Natural killer cell treated with Interleukin-12 subunit alpha and Interleukin-12 subunit beta and Interleukin-15 and Interleukin-18, amount 100 ng/mL, for 72 hours (primary cell): Measurements from ENCODE around the gene CNIH3. TPM values are rescaled to one million over a fixed set of nuclear protein-coding genes. Genes with fewer than 3 reads are reported as not detected.
A peak's percentile ranks its signal among the peaks of the same experiment; 100 is the strongest.

Source experiments
- ATAC-seq, 2 donors: fragments of 150-1000 bp; cut with Tn5 transposase in 1 of 2; sonication (Bioruptor Pico), chemical (Tn5 transposase) in 1 of 2; 2 replicates each; pipeline ENCODE4 v1.10.0; 2021
- DNase-seq: peaks from one replicate; pipeline ENCODE4 v3.0.0; 2022; ENCODE audit warnings: low spot score
- H3K27ac Mint-ChIP-seq, 2 donors: 1 replicate in 1 of 2; 2 replicates in 1 of 2; pipeline ENCODE4 v1.8.0; 2022; ENCODE audit warnings: mixed read lengths in 2 of 2, mild to moderate bottlenecking in 1 of 2, moderate library complexity in 1 of 2
- H3K27me3 Mint-ChIP-seq, 2 donors: 1 replicate in 1 of 2; 2 replicates in 1 of 2; pipeline ENCODE4 v1.8.0; 2022; ENCODE audit warnings: mixed read lengths in 2 of 2
- H3K36me3 Mint-ChIP-seq: one replicate; pipeline ENCODE4 v1.8.0; 2022; ENCODE audit warnings: mixed read lengths
- H3K4me1 Mint-ChIP-seq, 2 donors: 1 replicate in 1 of 2; 2 replicates in 1 of 2; pipeline ENCODE4 v1.8.0; 2022; ENCODE audit warnings: low read depth in 2 of 2, mixed read lengths in 2 of 2, mild to moderate bottlenecking in 1 of 2
- H3K4me3 Mint-ChIP-seq: one replicate; pipeline ENCODE4 v1.8.0; 2022; ENCODE audit warnings: mixed read lengths
- H3K9me3 Mint-ChIP-seq: 2 replicates; pipeline ENCODE4 v1.8.0; 2022; ENCODE audit warnings: mixed read lengths
- total RNA-seq, 2 donors: library from RNA; stranded (reverse); gene quantifications; one replicate each; pipeline ENCODE4 v1.2.3, GENCODE V29; 2022

CNIH3 gene
- total RNA-seq, 2 donors from 2014 or later = 1.5 TPM

GRCh38 chr1:224730965-224731364 lies 114.8 kb downstream of the CNIH3 start:
- Mint-ChIP-seq H3K4me3 (no peak overlapping the region), H3K4me1 (peaks cover 0 to 3% of the 10 kb centered on the region in 2 donors), H3K36me3 (no peaks in the 10 kb centered on the region), H3K27me3 (peaks cover 5 to 9% of the 10 kb centered on the region in 2 donors), H3K9me3 (no peaks in the 10 kb centered on the region), H3K27ac (no peak overlapping the region)
- DNase-seq (no peak), ATAC-seq (no peak)

DNA sequence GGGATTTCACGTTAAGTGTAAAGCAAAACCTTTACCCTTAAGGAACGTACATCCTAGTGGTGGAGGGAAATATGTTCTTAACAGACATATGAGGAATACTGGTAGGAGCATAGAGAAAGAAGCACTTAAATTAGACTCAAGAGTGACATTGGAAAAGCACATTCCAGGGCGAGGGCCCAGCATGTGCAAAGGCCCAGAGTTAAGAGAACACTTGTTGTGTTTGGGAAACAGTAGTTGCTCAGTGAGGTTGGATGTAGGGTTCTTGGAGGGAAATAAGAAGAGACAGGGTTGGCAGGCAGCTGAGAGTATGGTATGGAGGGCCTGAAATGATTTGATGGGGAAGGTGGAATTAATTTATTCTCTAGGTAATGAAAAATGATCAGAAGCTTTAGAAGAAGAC lies 115.5 kb downstream of the CNIH3 start:
- DNase-seq (no peak), ATAC-seq (no peak)
- Mint-ChIP-seq H3K27ac (no peak overlapping the region), H3K9me3 (no peaks in the 10 kb centered on the region), H3K36me3 (no peaks in the 10 kb centered on the region), H3K4me1 (peaks cover 0 to 3% of the 10 kb centered on the region in 2 donors), H3K4me3 (no peak overlapping the region), H3K27me3 (peaks cover 5 to 9% of the 10 kb centered on the region in 2 donors)

DNA sequence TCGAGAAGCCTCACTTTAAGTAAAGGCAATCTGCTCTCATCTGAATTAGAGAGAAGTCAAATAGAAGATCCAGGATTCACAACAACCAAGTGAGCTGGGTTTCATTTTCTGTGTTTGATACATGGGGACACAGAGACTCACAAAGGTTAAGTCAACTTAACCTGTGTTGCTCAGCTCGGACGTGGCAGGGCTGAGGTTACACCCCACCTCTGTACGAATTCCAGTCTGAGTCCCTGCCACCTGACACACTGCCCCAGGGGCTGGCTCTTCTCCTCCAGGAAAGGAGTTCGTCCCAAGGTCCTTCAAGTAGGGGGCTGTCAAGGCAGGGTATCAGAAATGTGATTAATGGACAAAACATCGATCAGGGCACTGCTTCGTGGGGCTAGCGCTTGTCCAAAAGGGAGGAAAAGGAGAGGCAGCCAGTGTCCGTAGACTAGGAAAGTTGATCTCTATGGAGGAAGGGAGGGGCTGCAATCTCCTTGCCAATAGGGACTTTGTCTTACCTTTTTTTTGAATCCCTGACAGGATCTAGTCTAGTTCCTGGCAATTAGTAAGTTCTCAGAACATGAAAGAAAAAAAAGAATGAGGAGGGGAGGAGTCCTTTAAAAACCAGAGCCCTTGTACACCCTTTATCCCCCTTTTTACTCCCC lies 116.4 kb downstream of the CNIH3 start:
- no peak overlapping the region for H3K4me3 Mint-ChIP-seq
- ATAC-seq (no peak), DNase-seq (no peak)
- no peaks in the 10 kb centered on the region for H3K9me3 Mint-ChIP-seq
- no peak overlapping the region for H3K27ac Mint-ChIP-seq
- H3K36me3 Mint-ChIP-seq = no peaks in the 10 kb centered on the region
- H3K27me3 Mint-ChIP-seq = peaks cover 5 to 9% of the 10 kb centered on the region in 2 donors
- peaks cover 0 to 3% of the 10 kb centered on the region in 2 donors for H3K4me1 Mint-ChIP-seq

- Mint-ChIP-seq H3K4me1 (peaks cover 0 to 5% of the 10 kb centered on the region in 2 donors), H3K9me3 (no peaks in the 10 kb centered on the region), H3K27me3 (peaks cover 5 to 14% of the 10 kb centered on the region in 2 donors), H3K27ac (no peak overlapping the region), H3K36me3 (no peaks in the 10 kb centered on the region), H3K4me3 (no peak overlapping the region)
- no peak for DNase-seq
- no peak for ATAC-seq
Observed at GRCh38 chr1:224733027-224733911, 117.2 kb downstream of the CNIH3 start.

DNA sequence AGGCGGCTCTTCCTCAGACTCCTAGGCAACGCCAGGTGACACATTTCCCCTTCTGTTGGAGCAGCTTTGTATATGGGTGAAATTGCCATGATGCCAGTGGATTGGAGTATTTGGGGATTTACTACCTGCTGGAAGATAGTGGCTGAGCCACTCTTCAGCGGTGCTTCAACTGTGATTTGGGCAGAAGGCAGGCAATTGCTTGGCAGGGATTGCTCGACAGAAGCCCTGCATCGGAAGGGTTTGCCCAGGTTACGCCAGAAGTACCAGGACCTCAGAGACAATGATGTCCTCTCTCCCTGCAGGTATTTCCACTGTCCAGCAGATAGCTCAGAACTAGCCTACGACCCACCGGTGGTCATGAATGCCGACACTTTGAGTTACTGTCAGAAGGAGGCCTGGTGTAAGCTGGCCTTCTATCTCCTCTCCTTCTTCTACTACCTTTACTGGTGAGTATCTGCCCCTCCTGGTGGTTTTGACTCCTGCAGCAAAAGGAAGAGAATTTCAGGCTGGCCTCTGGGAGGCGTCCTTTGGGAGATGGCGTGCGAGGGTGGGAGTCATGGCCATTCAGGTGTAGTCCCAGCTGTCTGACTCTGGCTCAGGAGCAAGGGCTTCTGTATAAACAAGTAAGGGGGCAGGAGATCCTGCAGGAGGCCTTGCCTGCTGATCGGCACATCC lies 118.3 kb downstream of the CNIH3 start:
- Mint-ChIP-seq H3K36me3 (no peaks in the 10 kb centered on the region), H3K4me3 (no peak overlapping the region), H3K27me3 (peaks cover 3 to 14% of the 10 kb centered on the region in 2 donors), H3K27ac (no peak overlapping the region), H3K4me1 (peaks cover 0 to 5% of the 10 kb centered on the region in 2 donors), H3K9me3 (no peaks in the 10 kb centered on the region)
- no peak for ATAC-seq
- no peak for DNase-seq

DNA sequence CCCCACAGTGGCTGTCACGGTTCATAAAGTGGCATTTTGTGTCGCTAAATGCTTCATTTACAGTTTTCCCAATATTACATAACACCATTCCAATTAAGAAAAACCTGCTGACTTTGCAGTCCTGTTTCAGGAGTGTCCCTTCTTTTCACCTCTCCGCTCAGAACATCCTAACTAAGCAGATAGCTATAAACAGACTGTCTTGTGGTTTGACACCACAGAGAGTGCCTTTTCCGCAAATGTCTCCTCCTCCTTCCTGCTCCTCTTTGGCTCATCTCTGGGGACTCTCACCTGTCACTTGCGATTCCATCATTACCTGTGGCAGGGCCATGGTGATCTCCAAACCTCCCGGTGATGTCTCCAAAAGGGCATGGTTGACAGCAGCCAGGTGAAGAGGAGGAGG lies 119.0 kb downstream of the CNIH3 start:
- no peak for ATAC-seq
- no peak for DNase-seq
- Mint-ChIP-seq H3K36me3 (no peaks in the 10 kb centered on the region), H3K27ac (no peak overlapping the region), H3K4me3 (no peak overlapping the region), H3K27me3 (peaks cover 3 to 14% of the 10 kb centered on the region in 2 donors), H3K4me1 (peaks cover 0 to 5% of the 10 kb centered on the region in 2 donors), H3K9me3 (no peaks in the 10 kb centered on the region)

DNA sequence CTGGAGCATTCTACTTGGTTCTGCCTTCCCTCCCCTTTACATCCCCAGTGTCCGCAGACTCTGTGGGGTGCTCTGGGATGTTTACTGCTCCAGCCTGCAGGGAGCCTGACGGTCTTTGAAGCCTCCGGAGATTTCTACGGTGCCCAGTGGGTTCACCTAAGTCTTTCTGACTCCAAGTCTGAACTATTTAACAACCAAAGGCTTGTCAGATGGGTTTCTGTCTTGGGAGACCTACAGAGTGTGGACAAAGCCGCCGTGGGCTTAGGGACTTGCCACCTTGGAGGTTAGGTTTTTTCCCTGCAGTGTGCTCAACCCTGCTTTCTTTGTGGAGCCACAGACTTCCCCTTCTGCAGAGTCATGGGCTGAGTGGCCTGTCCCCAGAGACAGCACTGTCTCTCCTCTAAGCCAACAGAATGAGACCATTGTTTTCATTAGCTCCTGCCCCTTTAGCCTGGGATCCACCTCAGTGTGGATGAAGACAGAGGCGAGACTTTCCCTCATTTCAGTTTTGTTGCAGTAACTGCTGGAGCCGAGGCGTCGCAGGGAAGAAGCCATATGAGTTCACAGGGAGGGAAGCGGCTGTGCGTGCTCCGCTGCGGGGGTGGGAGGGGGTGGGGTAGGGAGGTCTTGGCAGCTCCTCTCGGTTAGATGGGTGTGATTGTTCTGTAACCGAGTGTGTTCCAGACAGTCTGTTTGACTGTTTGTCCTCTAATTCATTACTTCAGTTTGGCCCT lies 120.7 kb downstream of the CNIH3 start:
- DNase-seq (no peak), ATAC-seq (no peak)
- no peak overlapping the region for H3K4me3 Mint-ChIP-seq
- no peak overlapping the region for H3K27ac Mint-ChIP-seq
- peaks cover 3 to 10% of the 10 kb centered on the region in 2 donors for H3K27me3 Mint-ChIP-seq
- H3K4me1 Mint-ChIP-seq = peaks cover 0 to 5% of the 10 kb centered on the region in 2 donors
- no peaks in the 10 kb centered on the region for H3K9me3 Mint-ChIP-seq
- no peaks in the 10 kb centered on the region for H3K36me3 Mint-ChIP-seq

GRCh38 chr1:224737353-224737727 lies 121.2 kb downstream of the CNIH3 start:
- H3K27me3 Mint-ChIP-seq = peaks cover 0 to 5% of the 10 kb centered on the region in 2 donors
- ATAC-seq (no peak), DNase-seq (no peak)
- no peaks in the 10 kb centered on the region for H3K36me3 Mint-ChIP-seq
- H3K4me1 Mint-ChIP-seq = peaks cover 0 to 5% of the 10 kb centered on the region in 2 donors
- H3K27ac Mint-ChIP-seq = no peak overlapping the region
- H3K4me3 Mint-ChIP-seq = no peak overlapping the region
- no peaks in the 10 kb centered on the region for H3K9me3 Mint-ChIP-seq

DNA sequence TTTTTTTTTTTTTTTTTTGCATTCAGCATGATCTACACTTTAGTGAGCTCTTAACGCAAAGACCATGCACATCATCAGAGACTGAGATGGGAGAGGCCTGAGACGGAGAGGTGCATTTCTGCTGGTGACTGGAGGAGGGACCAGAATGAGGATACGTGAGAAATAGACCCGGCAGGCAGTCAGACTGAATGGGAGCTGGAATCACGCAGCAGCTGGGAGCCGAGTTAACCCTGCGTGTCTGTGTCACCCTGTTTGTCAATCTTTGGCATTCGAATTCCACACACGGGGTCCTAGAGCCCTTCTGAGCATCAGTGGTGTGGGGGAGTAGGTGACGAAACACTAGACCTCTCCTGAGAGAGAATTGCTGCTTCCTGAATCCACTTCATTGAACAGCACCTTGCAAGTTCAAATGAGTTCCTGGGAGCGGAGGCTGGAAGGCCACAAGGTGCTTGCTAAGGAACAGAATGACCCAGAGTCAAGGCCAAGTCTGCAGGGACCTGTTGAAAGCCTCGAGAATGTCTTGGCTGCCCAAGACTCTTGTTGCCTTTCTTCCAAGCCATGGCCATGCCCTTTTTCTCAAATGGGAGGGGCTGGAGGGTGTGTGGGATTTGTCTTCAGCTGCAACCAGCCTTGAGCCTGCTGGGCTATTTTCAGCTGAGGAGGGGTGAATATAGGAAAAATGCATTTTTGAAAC lies 123.3 kb downstream of the CNIH3 start:
- H3K4me1 Mint-ChIP-seq = peaks cover 0 to 5% of the 10 kb centered on the region in 2 donors

DNA sequence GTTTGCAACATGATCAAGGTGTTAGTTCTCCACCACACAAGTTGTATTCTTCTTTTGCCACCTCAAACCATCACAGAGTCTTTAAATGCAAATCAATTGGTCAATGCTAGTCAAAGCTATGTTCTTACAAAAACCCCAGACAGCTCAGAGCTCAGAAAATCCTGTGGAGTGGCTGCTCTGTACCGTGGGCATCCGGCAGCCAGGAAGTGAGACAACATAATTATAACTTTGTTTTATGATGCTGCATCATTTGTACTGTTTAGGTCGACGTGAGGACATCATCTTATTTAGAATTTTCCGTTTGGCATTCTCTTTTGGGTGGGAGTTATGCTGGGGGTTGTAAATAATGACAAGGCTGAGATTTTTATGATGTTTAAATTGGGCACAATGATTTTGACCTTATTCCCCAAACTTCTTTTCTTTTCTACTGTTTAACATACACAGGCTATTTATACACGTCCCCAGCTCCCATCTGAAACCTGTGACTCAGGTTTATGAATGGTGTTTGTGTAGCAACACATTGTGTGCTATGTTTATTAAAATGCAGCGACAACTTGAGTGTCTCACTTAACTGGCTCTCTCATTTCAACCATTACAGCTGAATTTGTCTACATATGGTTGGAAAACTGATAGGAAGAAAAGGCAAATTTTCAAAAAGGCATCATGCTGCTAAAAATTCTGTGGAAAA lies 124.0 kb downstream of the CNIH3 start:
- no peaks in the 10 kb centered on the region for H3K9me3 Mint-ChIP-seq
- peaks cover 0 to 4% of the 10 kb centered on the region in 2 donors for H3K4me1 Mint-ChIP-seq
- peaks cover 3 to 11% of the 10 kb centered on the region in 2 donors for H3K27me3 Mint-ChIP-seq
- DNase-seq = no peak
- no peaks in the 10 kb centered on the region for H3K36me3 Mint-ChIP-seq
- H3K27ac Mint-ChIP-seq = no peak overlapping the region
- H3K4me3 Mint-ChIP-seq = no peak overlapping the region
- peak in 1 of 2 donors; percentile 28 for ATAC-seq

More for the DNA sequence above, 123.3 kb downstream of the CNIH3 start:
- ATAC-seq (no peak), DNase-seq (no peak)
- Mint-ChIP-seq H3K27me3 (peaks cover 3 to 11% of the 10 kb centered on the region in 2 donors), H3K4me3 (no peak overlapping the region), H3K36me3 (no peaks in the 10 kb centered on the region), H3K9me3 (no peaks in the 10 kb centered on the region), H3K27ac (no peak overlapping the region)

GRCh38 chr1:224740685-224741052 lies 124.6 kb downstream of the CNIH3 start:
- Mint-ChIP-seq H3K27ac (no peak overlapping the region), H3K36me3 (no peaks in the 10 kb centered on the region), H3K27me3 (peaks cover 3 to 13% of the 10 kb centered on the region in 2 donors), H3K9me3 (no peaks in the 10 kb centered on the region), H3K4me3 (no peak overlapping the region), H3K4me1 (peaks cover 0 to 2% of the 10 kb centered on the region in 2 donors)
- ATAC-seq (no peak), DNase-seq (no peak)

DNA sequence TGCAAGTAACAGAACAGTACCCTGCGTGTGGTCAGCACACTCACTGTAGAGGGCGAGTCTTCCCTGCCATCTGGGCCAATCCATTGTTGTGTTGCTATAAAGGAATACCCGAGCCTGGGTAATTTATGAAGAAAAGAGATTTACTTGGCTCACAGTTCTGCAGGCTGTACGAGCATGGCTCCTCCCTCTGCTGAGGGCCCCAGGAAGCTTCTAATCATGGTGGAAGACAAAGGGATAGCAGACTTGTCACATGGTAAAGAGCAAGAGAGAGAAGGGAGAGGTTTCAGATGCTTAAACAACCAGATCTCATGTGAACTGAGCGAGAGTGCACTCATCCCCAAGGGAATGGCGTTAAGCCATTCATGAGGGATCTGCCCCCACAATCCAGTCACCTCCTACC lies 126.2 kb downstream of the CNIH3 start:
- Mint-ChIP-seq H3K4me3 (no peak overlapping the region), H3K27ac (no peak overlapping the region), H3K9me3 (no peaks in the 10 kb centered on the region), H3K4me1 (peaks cover 0 to 2% of the 10 kb centered on the region in 2 donors), H3K27me3 (peaks cover 3 to 19% of the 10 kb centered on the region in 2 donors), H3K36me3 (no peaks in the 10 kb centered on the region)
- ATAC-seq (no peak), DNase-seq (no peak)
